ENCODE measurements around the gene ITSN1.
"Not testable (repeated sequence)": the region's sequence is repeated elsewhere in the genome, so short reads cannot be mapped to it uniquely, and the experiment has no call there.

DNA sequence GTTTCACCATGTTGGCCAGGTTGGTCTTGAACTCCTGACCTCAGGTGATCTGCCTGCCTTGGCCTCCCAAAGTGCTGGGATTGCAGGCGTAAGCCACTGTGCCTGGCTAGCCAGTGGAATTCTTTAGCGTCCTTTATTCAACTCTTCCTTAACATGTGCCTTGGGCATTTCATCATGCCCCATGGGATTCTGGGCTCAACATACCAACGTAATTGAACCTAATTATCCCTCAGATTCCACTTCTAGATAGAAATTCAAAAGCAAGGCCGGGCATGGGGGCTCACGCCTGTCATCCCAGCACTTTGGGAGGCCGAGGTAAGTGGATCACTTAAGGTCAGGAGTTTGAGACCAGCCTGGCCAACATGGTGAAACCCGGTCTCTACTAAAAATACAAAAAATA, 16.1 kb upstream of the ITSN1 start:
- TF ChIP-seq POLR2AphosphoS5 (IDR thresholded peaks at IDR 0.05; ENCODE audit: low read depth, low read length); TCF7L2 (IDR thresholded peaks at IDR 0.05; ENCODE audit: low read depth, low read length); SIN3A (IDR thresholded peaks at IDR 0.05; ENCODE audit: borderline replicate concordance, insufficient read depth, low read depth, low read length): not testable (repeated sequence)
- TF ChIP-seq, protein P1, sequence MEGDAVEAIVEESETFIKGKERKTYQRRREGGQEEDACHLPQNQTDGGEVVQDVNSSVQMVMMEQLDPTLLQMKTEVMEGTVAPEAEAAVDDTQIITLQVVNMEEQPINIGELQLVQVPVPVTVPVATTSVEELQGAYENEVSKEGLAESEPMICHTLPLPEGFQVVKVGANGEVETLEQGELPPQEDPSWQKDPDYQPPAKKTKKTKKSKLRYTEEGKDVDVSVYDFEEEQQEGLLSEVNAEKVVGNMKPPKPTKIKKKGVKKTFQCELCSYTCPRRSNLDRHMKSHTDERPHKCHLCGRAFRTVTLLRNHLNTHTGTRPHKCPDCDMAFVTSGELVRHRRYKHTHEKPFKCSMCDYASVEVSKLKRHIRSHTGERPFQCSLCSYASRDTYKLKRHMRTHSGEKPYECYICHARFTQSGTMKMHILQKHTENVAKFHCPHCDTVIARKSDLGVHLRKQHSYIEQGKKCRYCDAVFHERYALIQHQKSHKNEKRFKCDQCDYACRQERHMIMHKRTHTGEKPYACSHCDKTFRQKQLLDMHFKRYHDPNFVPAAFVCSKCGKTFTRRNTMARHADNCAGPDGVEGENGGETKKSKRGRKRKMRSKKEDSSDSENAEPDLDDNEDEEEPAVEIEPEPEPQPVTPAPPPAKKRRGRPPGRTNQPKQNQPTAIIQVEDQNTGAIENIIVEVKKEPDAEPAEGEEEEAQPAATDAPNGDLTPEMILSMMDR (IDR thresholded peaks at IDR 0.05), result not testable (repeated sequence)
